SK-MEL-5 (cell line): Measurements from ENCODE around the gene DLK2. TPM values are rescaled to one million over a fixed set of nuclear protein-coding genes. Genes with fewer than 3 reads are reported as not detected.
"Not testable (repeated sequence)": the region's sequence is repeated elsewhere in the genome, so short reads cannot be mapped to it uniquely, and the experiment has no call there.

Experiments used
- DNase-seq: peaks from one replicate; pipeline ENCODE4 v3.0.0-alpha.2; 2016; ENCODE audit warnings: low read depth, low spot score
- in situ Hi-C: cut with HindIII; loops from 2 replicates; pipeline ENCODE4 v1.10.0; 2016; ENCODE audit warnings: low sequenced_read_pairs, high pct_unique_total_duplicates, low pct_unique_long_range_greater_than_20kb
- total RNA-seq: library from RNA; depleted of rRNA; stranded (reverse); fragments of >200 nt; shearing (Covaris generic); gene quantifications from 2 replicates; pipeline ENCODE4 v1.2.3, GENCODE V29; 2014

DLK2 gene
- total RNA-seq, 1 experiment from 2014 or later, result 0.48 TPM

- in situ Hi-C loops, result no loop called here
Observed at GRCh38 chr6:43490523-43490939, 35.2 kb upstream of the DLK2 start.

DNA sequence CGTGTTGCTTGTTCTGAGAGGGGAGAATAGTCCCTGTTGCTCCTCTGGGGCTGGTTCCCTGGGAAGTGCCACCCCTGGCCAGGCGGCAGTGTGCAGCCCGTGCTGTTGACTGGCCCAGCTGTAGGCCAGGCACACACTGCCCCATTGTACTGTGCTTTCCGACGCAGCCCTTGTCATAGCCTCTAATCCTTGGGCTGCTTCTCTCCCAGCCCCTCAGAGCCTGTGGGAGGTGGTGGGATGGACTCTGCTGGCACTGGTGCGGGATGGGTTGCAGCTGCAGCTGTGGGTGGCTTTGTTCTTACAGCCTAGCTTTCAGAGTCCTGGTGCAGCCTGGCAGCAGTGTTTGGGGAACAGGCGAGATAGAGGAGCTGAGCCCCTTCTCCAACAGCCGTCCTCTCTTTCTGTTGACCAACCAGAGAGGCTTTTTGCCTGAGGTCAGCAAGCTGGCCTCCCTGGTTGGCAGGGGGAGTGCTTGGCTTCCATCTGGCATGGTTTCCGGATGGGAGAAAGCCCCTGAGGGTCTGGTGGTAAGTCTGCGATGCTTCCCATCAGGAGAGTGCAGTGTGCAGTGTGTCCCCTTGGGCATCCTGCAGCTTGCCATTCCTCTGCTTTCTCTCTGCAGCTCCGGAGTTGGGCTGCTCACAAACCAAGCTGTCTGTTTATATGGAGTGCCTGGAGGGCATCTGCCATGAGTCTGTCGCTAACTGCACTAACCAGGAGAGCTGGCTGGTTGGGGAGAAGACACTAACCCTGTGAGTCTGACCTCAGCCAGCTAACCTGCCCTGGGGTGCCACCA is 34.1 kb upstream of the DLK2 start:
- in situ Hi-C loops, result no loop called here
- no peak for DNase-seq

More at GRCh38 chr6:43490523-43490939, 35.2 kb upstream of the DLK2 start:
- DNase-seq, result no peak

DNA sequence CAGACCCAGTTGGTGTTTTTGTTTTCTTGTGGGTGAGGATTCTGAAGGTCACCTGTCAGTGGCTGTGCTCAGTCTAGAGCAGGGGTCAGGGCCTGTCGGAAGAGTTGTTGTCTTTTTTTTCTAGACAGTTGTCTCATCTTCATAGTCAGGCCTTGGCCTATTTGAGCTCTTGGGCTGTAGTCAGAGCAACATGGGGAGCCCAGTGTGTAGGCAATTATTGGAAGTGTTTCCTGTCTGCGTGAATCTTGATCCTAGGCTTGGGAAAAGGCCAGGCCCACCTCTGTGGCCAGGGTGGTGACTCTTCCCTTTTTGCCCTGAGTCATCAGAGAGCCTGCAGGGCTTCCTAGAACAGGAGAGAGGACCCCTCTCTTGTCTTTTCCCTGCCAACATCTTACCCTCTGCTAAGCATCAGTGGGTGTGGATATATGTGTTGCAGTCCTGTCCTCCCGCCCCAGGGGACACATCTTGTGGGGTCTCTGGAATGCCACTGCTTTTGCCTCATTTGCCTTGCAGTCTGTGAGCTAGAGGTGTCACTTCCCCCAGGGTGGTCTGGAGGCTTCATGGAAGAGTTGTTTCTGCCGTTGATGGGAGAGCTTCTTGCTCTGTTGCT is 33.4 kb upstream of the DLK2 start:
- in situ Hi-C loops, result no loop called here
- DNase-seq, result no peak

DNA sequence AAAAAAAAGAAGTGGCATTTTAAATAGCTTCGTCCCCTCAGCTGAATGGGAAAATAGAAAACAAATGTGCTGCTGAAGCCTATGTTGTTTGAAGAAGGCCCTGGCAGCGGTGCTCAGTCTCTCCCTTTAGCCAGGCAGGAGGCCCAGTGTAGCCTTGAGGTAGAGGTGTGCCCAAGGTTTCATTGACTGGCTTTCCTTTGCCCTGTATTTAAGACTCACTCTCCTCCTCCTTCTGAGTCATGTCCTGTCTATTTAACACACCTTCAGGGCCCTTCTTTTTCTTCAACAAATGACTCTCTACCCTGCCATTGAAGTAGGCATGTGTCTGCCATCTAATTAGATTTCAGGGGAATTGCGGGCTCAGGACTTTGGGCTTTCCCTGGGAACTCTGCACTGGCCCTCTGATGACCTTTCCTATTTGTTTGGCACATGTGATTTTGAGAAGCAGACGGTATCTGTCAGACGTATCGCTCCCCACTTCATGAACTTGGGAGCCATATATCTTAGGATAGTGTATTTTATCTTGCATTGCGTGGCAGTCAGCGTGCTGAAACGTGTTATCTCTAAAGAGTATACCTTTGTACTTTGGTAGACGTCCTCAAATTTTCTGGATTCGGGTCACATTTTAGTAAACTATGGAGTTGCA is 26.4 kb upstream of the DLK2 start:
- DNase-seq, result no peak
- in situ Hi-C loops, result no loop called here

- in situ Hi-C loops, result no loop called here
- DNase-seq, result no peak
Observed at GRCh38 chr6:43481075-43481474, 25.7 kb upstream of the DLK2 start.

GRCh38 chr6:43478008-43478372 is 22.6 kb upstream of the DLK2 start:
- no peak for DNase-seq
- in situ Hi-C loops, result no loop called here

- in situ Hi-C loops, result no loop called here
- DNase-seq, result peak; percentile 87
Observed at GRCh38 chr6:43477235-43478007, 22.1 kb upstream of the DLK2 start, which contains the start of gene TJAP1. Gene TJAP1, plus strand, starts transcription at chr6:43477570. Its CDS starts 21,432 bp downstream, at chr6:43499002.

GRCh38 chr6:43476746-43477145 is 21.4 kb upstream of the DLK2 start:
- DNase-seq, result no peak
- in situ Hi-C loops, result no loop called here

DNA sequence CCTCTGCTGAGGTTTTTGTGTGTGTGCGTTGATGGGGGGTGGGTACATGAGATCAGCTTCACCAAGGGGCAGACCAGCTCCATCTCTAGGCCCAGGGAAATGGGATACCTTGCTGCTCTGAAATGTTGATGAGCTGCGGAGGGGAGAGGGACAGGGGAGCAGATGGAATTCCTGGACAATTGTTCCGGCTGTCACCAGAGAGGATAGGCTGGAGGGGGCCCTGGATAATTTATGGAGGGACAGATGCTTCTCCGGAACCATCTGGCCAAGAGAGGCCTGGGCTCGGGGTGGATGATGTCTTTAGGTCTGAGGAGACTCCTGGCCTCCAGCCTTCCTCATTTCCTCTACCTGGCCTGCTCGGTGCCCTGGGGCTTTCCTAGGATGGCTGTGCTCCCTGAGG is 20.2 kb upstream of the DLK2 start:
- in situ Hi-C loops, result no loop called here
- DNase-seq, result no peak

GRCh38 chr6:43472515-43472914 is 17.2 kb upstream of the DLK2 start:
- in situ Hi-C loops, result no loop called here

GRCh38 chr6:43471399-43471798 is 16.1 kb upstream of the DLK2 start:
- DNase-seq, result no peak
- in situ Hi-C loops, result no loop called here

More at GRCh38 chr6:43472515-43472914, 17.2 kb upstream of the DLK2 start:
- no peak for DNase-seq

- in situ Hi-C loops, result no loop called here
- no peak for DNase-seq
Observed at GRCh38 chr6:43469947-43470346, 14.6 kb upstream of the DLK2 start.

- DNase-seq, result no peak
- in situ Hi-C loops, result no loop called here
Observed at GRCh38 chr6:43468748-43469681, 13.7 kb upstream of the DLK2 start.

DNA sequence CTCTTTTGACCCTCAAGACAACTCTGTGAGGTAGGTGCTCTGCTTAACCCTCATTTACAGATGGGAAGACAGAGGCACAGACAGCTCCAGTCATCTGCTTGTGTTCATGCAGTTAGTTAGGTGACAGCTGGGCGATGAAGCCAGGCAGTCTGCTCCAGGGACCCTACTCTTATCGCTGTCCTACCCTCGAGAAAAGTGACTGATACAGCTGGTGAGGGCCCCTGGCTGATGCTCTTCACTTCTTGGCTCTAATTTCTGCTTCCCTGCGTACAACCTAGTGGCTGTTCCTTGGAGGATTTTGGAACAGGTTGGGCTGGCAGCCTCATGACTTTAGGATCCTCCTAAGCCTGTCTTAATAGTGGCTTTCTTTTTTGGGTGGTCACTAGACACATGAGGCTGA is 12.9 kb upstream of the DLK2 start:
- in situ Hi-C loops, result no loop called here
- no peak for DNase-seq

GRCh38 chr6:43467752-43468151 is 12.4 kb upstream of the DLK2 start:
- no peak for DNase-seq
- in situ Hi-C loops, result no loop called here

GRCh38 chr6:43467265-43467664 is 11.9 kb upstream of the DLK2 start:
- DNase-seq, in situ Hi-C loops: not testable (repeated sequence)

DNA sequence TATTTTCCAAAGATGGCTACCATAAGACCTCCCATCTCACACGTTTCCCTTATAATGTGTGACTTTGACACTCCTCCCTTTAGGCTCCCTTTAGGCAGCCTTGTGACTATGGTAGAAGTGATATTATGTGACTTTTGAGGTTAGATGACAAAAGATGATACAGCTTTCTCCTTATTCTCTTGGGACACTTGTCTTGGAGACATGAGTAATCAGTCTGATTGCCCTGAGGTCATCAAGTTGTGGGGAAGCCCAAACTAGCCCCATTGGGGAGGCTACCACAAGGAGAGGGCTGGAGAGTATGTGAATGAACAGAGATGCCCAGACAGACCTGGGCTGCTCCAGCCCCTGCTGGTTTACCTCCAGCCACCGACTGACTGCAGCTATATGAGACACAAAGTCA is 10.6 kb upstream of the DLK2 start:
- in situ Hi-C loops, result no loop called here
- DNase-seq, result no peak
